ENCODE data around the gene RAPGEF1.

GRCh38 chr9:131588396-131588795, 151.5 kb downstream of the RAPGEF1 start:
- TF ChIP-seq CTCF (IDR thresholded peaks at IDR 0.05), result no peak
- no peak for TF ChIP-seq ZFX (IDR thresholded peaks at IDR 0.05; ENCODE audit: borderline replicate concordance)

Data from 22Rv1 (cell line).